MG63 (cell line): Measurements from ENCODE around the gene UPF3A. TPM values are rescaled to one million over a fixed set of nuclear protein-coding genes. Genes with fewer than 3 reads are reported as not detected.
"Not testable (repeated sequence)": the region's sequence is repeated elsewhere in the genome, so short reads cannot be mapped to it uniquely, and the experiment has no call there.

Experiments
- DNase-seq: peaks from one replicate; pipeline ENCODE4 v3.0.0-alpha.2; 2020
- H3K27me3 ChIP-seq: fragments of 250-450 bp; sonication (Bioruptor Pico); 2 replicates; pipeline ENCODE4 v1.5.1; 2020; ENCODE audit warnings: mild to moderate bottlenecking, moderate library complexity
- H3K36me3 ChIP-seq: fragments of 250-450 bp; sonication (Bioruptor Pico); 2 replicates; pipeline ENCODE4 v1.5.1; 2020; ENCODE audit warnings: mild to moderate bottlenecking, moderate library complexity
- H3K4me3 ChIP-seq: fragments of 250-450 bp; sonication (Bioruptor Pico); 2 replicates; pipeline ENCODE4 v1.5.1; 2020; ENCODE audit warnings: mild to moderate bottlenecking, moderate library complexity
- H3K9me3 ChIP-seq: fragments of 250-450 bp; sonication (Bioruptor Pico); 2 replicates; pipeline ENCODE4 v1.5.1; 2020; ENCODE audit warnings: mild to moderate bottlenecking, moderate library complexity
- total RNA-seq: library from RNA; depleted of rRNA; stranded (reverse); fragments of >200 nt; shearing (Covaris generic); gene quantifications from 2 replicates; pipeline ENCODE4 v1.2.3, GENCODE V29; 2014; ENCODE audit warnings: low replicate concordance; rRNA removed

Gene UPF3A, protein sequence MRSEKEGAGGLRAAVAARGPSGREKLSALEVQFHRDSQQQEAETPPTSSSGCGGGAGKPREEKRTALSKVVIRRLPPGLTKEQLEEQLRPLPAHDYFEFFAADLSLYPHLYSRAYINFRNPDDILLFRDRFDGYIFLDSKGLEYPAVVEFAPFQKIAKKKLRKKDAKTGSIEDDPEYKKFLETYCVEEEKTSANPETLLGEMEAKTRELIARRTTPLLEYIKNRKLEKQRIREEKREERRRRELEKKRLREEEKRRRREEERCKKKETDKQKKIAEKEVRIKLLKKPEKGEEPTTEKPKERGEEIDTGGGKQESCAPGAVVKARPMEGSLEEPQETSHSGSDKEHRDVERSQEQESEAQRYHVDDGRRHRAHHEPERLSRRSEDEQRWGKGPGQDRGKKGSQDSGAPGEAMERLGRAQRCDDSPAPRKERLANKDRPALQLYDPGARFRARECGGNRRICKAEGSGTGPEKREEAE
- 15.4 and 18.1 TPM in 2 replicates for total RNA-seq

DNA sequence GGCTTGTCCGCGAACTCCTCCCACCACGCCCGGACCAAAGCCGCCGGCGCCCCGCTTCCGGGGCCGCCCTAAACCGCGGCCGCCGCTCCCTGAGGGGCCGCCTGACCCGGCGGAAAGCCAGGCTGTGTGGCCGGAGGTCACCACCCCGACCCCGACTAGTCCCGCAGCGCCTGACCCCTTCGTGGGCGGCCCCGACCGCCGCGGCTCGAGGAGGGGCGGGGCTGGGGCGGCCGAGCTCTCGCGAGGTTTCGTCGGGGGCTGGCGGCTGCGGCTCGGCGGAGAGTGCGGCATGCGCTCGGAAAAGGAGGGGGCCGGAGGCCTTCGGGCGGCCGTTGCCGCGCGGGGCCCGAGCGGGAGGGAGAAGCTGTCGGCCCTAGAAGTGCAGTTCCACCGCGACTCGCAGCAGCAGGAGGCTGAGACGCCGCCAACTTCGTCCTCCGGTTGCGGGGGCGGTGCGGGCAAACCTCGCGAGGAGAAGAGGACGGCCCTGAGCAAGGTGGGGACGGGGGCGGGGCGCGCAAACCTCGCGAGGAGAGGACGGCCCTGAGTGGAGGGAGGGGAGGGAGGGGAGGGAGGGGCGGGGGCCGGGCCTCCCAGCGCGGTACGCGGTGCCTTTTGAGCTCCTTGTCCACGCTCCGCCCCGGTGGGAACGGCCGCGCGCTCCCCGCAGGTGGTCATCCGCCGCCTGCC lies at the start of gene UPF3A:
UPF3A (plus strand) TSS at position 251 of the 690 bp plus-strand sequence; CDS start at position 290, 39 bp downstream.
- no peaks in the 10 kb centered on the region for H3K27me3 ChIP-seq
- peak within 1 kb of the TSS; percentile 82 for H3K4me3 ChIP-seq
- no peaks in the 10 kb centered on the region for H3K9me3 ChIP-seq
- H3K36me3 ChIP-seq: peaks cover 40% of the 10 kb centered on the region
- DNase-seq: peak; percentile 94

DNA sequence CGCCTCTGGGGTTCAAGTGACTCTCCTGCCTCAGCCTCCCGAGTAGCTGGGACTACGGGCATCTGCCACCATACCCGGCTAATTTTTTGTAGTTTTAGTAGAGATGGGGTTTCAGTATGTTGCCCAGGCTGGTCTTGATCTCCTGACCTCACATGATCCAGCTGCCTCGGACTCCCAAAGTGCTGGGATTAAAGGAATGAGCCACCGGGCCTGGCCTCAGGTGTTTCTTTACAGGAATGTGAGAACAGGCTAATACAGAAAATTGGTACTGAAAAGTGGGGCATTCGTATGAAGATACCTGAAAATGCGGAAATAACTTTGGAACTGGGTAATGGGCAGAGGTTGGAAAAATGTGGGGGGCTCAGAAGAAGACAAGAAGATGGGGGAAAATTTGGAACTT lies 49.5 kb upstream of the UPF3A start:
- DNase-seq: no peak
- H3K9me3 ChIP-seq: no peaks in the 10 kb centered on the region
- no peaks in the 10 kb centered on the region for H3K27me3 ChIP-seq
- no peak overlapping the region for H3K4me3 ChIP-seq
- H3K36me3 ChIP-seq: peaks cover 14% of the 10 kb centered on the region

DNA sequence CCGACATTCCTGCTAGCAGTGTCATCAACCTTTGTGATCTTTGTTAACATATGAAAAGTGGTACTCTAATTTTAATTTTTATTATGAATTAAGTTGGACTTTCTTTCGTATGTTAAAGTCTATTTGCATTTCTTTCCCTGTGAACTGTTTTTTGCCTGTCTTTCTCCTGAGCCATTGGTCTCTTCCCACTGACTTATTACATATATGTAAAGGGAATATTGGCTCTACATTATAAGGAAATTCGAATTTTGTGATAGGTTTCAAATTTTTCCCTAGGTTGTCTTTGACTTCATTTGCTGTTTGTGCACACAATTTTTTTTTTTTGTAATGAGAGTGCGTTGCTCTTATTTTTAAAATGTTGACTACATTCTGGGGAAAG lies 47.1 kb upstream of the UPF3A start:
- Histone ChIP-seq H3K4me3 (peak overlapping the region; percentile 87), H3K27me3 (no peaks in the 10 kb centered on the region), H3K9me3 (no peaks in the 10 kb centered on the region), H3K36me3 (peaks cover 32% of the 10 kb centered on the region)
- DNase-seq: no peak

DNA sequence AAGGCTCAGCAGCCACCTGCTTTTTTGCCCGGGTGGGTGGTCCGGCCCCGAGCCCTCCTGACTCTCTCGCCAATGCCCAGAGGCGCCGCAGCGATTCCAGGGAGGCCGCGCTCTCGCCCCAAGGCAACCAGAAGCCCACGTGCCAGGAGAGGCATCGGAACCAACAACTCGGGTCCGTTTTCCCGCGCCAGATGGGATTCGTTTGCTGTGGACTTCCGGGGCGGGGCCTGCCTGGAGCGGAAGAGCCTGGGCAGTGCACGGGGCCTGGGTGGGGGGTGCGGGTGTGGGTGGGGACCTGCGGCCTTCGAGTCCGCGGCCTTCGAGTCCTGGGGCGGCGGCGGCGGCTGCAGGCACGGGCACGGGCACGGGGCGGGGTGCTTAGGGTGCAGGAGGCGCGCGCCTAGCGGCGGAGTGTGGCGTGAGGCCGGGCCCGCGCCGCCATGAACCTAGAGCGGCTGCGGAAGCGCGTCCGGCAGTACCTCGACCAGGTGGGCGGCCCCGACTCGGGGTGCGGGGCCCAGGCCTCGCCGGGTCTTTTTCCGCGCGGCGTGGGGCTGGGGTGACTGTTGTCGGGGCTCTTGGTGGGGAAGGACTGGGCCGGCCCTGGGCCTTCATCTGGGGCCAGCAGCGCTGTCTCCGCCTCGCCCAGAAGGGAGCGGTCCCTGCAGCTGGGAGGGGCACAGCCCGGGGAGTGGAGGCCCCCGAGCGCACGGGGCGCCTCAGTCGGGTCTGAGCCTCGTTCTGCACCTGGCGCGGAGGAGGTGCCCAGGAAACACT lies 46.6 kb upstream of the UPF3A start, which contains the start of gene CDC16:
CDC16 (plus strand) TSS at position 253 of the 777 bp plus-strand sequence; CDS start at position 441, 188 bp downstream.
- H3K27me3 ChIP-seq: no peaks in the 10 kb centered on the region

DNA sequence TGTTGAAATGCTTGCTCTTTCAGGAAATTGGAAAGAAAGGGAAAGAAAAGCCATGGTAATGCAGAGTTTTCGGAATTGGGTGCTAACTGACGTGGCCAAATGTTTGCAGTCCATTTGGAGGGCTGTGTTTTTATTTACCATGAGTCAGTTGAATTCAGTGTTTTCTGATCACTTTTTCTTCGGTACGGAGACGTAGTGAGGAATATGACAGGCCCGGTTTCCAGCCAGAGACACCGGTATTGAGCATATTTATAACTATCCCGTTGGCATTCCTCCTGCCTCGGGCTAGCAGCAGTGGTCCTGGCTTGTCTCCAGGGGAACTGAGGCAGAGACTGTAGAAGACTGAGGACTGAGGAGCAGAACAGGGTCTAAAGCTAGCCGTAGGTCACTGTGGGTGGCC lies 45.7 kb upstream of the UPF3A start:
- peaks cover 40% of the 10 kb centered on the region for H3K36me3 ChIP-seq
- H3K27me3 ChIP-seq: no peaks in the 10 kb centered on the region
- H3K4me3 ChIP-seq: peak overlapping the region; percentile 87
- DNase-seq: no peak
- H3K9me3 ChIP-seq: no peaks in the 10 kb centered on the region

More for the DNA sequence above, 46.6 kb upstream of the UPF3A start, which contains the start of gene CDC16:
- DNase-seq: peak; percentile 96
- Histone ChIP-seq H3K36me3 (peaks cover 38% of the 10 kb centered on the region), H3K9me3 (no peaks in the 10 kb centered on the region), H3K4me3 (peak within 1 kb of the TSS; percentile 87)

DNA sequence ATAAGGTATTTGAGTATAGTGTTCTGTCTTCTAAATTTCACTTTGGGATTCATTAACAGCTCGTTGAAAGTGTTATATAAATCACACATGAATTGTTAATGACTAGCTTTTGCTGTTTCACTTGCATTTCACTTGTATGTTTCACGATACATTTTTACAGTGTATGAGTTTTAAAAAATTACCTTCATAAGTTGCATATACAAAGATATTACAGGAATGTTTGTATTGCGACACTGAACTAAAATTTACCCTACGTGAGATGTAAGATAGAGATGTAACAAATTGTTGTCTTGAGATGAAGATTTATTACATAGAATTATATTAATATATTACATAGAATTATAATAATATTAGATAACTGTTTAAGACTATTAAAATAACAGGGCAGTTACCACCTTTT lies 45.2 kb upstream of the UPF3A start:
- Histone ChIP-seq H3K36me3 (peaks cover 45% of the 10 kb centered on the region), H3K9me3 (no peaks in the 10 kb centered on the region), H3K4me3 (peak overlapping the region; percentile 87)

DNA sequence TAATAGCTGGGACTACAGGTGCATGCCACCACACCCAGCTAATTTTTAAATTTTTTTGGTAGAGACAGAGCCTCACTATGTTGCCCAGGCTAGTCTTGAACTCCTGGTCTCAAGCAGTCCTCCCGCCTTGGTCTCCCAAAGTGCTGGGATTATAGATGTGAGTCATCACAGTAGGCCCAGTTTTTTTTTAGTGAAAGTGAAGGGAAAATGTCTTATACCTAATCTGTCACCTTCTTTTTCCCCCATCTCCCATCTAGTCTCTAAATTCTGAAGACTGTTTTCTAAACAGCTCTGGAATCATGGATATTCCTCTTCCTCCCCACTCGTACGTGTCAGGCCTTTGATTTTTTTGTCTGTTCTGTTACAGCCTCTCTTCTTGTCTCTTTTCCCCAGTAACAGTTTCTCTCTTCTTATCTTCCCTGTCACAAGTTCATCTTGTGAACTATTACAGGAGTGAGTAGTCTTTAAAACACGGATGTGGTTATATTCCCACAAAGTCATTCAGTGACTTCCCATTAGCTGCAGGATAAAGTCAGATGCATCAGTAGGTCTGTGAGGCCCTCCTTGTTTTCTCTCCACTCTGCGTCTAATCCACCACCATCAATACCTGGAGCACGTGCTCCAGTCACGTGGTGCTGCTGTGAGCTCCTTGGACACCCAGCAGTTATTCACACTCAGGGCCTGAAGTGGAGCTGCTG lies 43.8 kb upstream of the UPF3A start:
- Histone ChIP-seq H3K36me3 (peaks cover 58% of the 10 kb centered on the region), H3K9me3 (no peaks in the 10 kb centered on the region), H3K4me3 (no peak overlapping the region), H3K27me3 (no peaks in the 10 kb centered on the region)
- no peak for DNase-seq

More for the DNA sequence above, 45.2 kb upstream of the UPF3A start:
- DNase-seq: no peak
- no peaks in the 10 kb centered on the region for H3K27me3 ChIP-seq

DNA sequence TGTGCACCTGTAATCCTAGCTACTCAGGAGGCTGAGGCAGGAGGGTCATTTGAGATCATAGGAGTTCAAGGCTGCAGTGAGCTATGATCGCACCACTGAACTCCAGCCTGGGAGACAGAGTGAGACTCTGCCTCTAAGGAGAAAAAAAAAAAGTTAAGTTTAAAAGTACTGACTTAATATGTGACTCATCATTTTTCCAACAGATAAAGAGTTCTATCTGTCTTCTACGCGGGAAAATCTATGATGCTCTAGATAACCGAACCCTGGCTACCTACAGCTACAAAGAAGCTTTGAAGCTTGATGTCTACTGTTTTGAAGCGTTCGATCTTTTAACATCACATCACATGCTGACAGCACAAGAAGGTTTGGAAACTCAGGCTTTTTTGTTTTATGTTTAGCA lies 39.5 kb upstream of the UPF3A start:
- no peak for DNase-seq
- Histone ChIP-seq H3K36me3 (peaks cover 88% of the 10 kb centered on the region), H3K4me3 (no peak overlapping the region), H3K27me3 (no peaks in the 10 kb centered on the region), H3K9me3 (no peaks in the 10 kb centered on the region)

DNA sequence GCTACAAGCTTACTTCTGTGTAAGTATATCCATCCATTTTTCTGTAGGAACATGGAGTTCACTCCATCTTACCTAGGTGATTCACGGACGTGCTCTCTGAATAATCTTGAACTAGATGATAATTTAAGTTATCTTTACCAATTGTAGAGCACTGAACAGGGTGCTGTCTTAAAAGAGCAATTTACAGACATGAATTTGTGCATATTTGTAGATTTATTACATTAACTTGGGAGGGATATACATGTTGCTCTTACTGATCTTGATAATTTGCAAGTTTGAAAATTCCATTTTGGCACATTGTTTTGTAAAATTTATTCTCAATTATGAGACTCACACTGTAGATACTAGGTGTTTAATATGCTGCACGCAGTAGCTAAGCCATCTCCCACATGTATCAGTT lies 37.4 kb upstream of the UPF3A start:
- DNase-seq: no peak
- Histone ChIP-seq H3K36me3 (peaks cover 91% of the 10 kb centered on the region), H3K4me3 (no peak overlapping the region), H3K27me3 (no peaks in the 10 kb centered on the region), H3K9me3 (no peaks in the 10 kb centered on the region)

DNA sequence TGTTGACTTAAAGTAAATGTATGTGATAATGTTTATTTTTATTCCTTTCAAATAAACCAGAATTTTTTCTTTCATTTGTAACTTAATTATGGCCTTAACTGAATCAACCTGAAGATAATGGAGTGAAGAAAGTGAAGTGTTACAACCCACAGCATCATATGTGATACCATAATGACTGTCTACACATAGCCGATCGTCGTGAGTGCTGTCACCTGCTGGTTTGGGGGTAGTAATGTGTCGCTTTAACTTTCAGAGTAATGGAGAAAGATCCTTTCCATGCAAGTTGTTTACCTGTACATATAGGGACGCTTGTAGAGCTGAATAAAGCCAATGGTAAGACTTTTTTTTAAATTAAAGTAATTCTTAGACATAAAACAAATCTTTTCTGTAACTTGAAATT lies 36.8 kb upstream of the UPF3A start:
- Histone ChIP-seq H3K27me3 (no peaks in the 10 kb centered on the region), H3K9me3 (no peaks in the 10 kb centered on the region), H3K36me3 (peaks cover 91% of the 10 kb centered on the region), H3K4me3 (no peak overlapping the region)
- DNase-seq: no peak

DNA sequence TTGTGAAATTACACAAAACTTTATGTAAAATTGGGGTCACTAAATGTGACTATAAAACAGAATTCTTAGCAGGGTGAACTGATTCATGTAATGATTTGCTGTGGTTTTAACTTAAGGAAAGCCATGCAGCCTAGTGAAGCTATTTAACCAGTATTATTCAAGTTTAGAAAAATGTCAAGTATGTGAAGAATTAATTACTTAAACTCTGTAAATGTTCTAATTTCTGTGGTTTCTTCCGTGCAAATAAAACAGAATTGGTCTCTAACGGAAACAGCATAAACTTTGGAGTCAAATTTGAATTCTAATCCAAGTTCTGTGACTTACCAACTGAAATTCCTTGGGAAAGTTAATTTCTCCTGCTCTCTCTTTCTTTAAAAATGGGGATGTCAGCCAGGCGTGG lies 33.4 kb upstream of the UPF3A start:
- Histone ChIP-seq H3K27me3 (no peaks in the 10 kb centered on the region), H3K9me3 (no peaks in the 10 kb centered on the region), H3K4me3 (no peak overlapping the region), H3K36me3 (peaks cover 92% of the 10 kb centered on the region)
- DNase-seq: no peak

DNA sequence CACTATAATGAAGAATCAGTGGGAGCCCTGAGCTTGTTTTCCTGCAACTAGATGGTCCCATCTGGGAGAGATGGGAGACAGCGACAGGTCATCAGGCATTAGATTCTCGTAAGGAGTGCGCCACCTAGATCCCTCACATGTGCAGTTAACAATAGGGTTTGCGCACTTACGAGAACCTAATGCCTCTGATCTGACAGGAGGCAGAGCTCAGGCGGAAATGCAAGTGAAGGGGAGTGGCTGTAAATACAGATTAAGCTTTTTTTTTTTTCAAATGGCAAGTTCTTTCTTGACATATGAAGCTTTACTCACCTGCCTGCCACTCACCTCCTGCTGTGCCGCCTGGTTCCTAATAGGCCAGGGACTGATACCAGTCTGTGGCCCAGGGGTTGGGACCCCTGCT lies 32.3 kb upstream of the UPF3A start:
- Histone ChIP-seq H3K36me3 (peaks cover 86% of the 10 kb centered on the region), H3K4me3 (no peak overlapping the region), H3K9me3 (no peaks in the 10 kb centered on the region), H3K27me3 (no peaks in the 10 kb centered on the region)
- DNase-seq: no peak

DNA sequence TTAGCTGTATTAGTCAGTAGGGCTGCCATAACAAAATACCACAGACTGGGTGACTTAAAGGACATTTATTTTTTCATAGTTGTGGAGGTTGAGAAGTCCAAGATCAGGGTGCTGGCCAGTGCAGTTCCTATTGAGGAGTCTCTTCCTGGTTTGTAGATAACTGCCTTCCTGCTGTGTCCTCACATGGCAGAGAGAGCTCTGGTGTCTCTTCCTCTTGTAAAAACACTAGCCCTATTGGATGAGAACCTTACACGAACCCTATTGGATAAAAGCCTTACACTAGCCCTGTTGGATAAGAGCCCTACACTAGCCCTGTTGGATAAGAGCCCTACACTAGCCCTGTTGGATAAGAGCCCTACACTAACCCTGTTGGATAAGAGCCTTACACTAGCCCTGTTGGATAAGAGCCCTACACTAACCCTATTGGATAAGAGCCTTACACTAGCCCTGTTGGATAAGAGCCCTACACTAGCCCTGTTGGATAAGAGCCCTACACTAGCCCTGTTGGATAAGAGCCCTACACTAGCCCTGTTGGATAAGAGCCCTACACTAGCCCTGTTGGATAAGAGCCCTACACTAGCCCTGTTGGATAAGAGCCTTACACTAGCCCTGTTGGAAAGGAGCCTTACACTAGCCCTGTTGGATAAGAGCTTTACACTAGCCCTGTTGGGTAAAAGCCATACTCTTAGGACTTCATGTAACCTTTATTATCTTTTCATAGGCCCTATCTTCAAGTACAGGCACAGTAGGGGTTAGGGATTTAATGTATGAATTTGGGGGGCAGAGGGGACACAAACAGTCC lies 29.6 kb upstream of the UPF3A start:
- not testable (repeated sequence) for H3K9me3 ChIP-seq, H3K4me3 ChIP-seq, DNase-seq, H3K27me3 ChIP-seq
- peaks cover 82% of the 10 kb centered on the region for H3K36me3 ChIP-seq

DNA sequence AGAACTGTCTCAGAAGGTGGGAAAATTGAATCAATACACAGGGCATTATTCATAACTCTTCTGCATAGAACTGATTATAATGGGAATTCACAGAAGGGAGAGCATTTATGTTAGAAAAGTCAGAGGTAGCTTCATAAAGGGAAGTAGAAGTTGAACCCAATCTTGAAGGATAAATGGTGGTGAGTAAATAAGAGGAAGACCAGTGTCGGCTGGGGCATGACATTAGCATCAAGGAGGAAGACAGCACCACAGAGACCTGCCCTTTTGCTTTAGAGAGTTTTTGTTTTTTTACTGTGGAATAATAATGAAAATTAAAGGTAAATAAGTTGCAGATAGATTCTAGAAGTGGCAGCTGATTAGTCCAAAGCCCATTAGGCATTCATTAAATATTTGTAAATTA lies 24.9 kb upstream of the UPF3A start:
- Histone ChIP-seq H3K4me3 (no peak overlapping the region), H3K9me3 (no peaks in the 10 kb centered on the region), H3K36me3 (peaks cover 81% of the 10 kb centered on the region), H3K27me3 (no peaks in the 10 kb centered on the region)
- no peak for DNase-seq

DNA sequence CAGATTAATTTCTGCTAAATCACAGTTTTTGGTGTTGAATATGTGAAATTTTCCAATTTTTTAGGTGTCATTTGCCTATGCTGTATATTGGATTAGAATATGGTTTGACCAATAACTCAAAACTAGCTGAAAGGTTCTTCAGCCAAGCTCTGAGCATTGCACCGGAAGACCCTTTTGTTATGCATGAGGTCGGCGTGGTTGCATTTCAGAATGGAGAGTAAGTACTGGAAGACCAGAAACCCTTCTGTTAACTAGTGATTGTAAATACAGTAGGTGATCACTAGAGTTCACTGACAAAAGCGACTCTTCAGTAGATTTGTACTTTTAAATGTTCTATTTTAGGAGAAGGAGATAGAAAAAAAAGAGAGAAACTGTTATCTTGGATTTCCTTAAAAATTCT lies 24.4 kb upstream of the UPF3A start:
- peaks cover 81% of the 10 kb centered on the region for H3K36me3 ChIP-seq
- no peak overlapping the region for H3K4me3 ChIP-seq
- DNase-seq: no peak
- H3K9me3 ChIP-seq: no peaks in the 10 kb centered on the region
- H3K27me3 ChIP-seq: no peaks in the 10 kb centered on the region

DNA sequence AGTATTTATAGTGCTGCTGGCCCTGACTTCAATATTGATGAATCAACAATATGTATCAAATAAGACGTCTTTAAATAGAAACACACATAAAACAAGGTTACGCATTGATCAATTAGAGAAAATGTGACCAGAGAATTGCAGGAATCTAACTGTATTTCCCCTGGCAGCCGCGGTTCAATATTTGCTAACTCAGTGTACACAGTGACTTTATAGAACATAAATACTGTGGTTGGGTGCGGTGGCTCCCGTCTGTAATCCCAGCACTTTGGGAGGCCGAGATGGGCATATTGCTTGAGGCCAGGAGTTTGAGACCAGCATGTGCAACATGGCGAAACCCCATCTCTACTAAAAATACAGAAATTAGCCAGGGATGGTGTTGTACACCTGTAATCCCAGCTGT lies 22.8 kb upstream of the UPF3A start:
- peaks cover 81% of the 10 kb centered on the region for H3K36me3 ChIP-seq
- no peaks in the 10 kb centered on the region for H3K9me3 ChIP-seq
- H3K27me3 ChIP-seq: no peaks in the 10 kb centered on the region
- DNase-seq: no peak
- no peak overlapping the region for H3K4me3 ChIP-seq
